ENCODE measurements around the gene KCNQ1OT1.

KCNQ1OT1 gene

DNA sequence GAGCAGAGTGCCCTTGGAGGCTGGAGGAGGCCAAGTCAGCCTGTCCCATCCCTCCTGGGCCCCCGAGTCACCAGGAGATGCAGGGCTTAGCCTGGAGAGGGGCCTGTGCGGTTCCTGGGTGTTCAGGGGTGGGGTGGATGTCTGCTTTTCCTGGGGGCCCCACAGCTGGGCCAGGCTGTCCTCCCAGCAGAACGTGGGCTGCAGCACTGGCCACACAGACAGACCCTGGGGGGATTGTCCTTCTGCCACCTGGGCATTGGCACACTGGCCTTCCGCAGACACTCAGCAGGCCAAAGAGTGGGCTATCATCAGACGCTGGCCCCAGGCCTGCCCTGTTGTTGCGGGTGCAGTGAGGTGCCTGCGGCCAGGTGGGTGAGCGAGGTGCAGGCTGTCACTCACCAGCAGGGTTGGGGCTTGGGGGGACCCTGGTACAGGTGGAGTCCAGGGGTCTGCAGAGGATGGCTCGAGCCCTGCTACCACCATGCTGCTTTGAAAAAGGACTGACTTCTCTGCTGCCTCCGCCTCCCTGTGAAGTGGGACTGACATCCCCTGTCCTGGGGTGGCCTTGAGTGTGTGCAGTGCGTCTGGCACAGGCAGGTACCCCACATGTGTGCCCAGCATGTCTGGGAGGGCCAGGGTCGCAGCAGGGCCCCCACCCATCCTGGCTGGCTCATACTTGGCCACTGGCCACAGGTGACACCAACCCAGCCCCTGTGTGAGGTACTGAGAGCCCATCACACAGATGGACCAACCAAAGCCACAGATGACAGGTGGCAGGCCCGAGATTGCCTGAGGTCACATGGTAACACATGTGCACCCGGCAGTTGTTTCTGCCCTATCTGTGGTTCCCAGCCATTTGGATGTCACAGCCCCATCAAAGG lies 39.0 kb upstream of the KCNQ1OT1 start:
- no CpG with 5 or more reads among the region's 14 CpGs for WGBS (ENCODE audit: extremely low coverage, insufficient coverage, low lambda C conversion rate)
- no peak overlapping the region for H4K8ac ChIP-seq (ENCODE audit: low read depth, low read length)
- no peak overlapping the region for H2BK15ac ChIP-seq (replicated peaks; ENCODE audit: low read depth)
- no peaks in the 10 kb centered on the region for H3K27me3 ChIP-seq (ENCODE audit: insufficient read depth, low read length, poor library complexity)
- H3K56ac ChIP-seq (ENCODE audit: low read length) = no peak overlapping the region
- H3K27ac ChIP-seq (ENCODE audit: low read depth, low read length) = no peak overlapping the region
- no peak overlapping the region for H3K18ac ChIP-seq (ENCODE audit: low read length)
- no peaks in the 10 kb centered on the region for H3K4me1 ChIP-seq (ENCODE audit: control insufficient read depth, low read depth, low read length)
- no peak overlapping the region for H2BK120ac ChIP-seq (ENCODE audit: low read depth, low read length)
- no peaks in the 10 kb centered on the region for H3K36me3 ChIP-seq (ENCODE audit: control insufficient read depth, insufficient read depth, low read length)
- no peak overlapping the region for H3K4me3 ChIP-seq (ENCODE audit: low read length)
- H3K79me2 ChIP-seq (ENCODE audit: control insufficient read depth, insufficient read depth, low read length) = no peaks in the 10 kb centered on the region
- no peak overlapping the region for H4K5ac ChIP-seq (ENCODE audit: low read length)
- no peak overlapping the region for H2AK5ac ChIP-seq (ENCODE audit: low read length)
- no peak overlapping the region for H3K9ac ChIP-seq (ENCODE audit: low read length)
- H2BK5ac ChIP-seq (ENCODE audit: low read length) = no peak overlapping the region
- H3K79me1 ChIP-seq (ENCODE audit: low read length) = no peaks in the 10 kb centered on the region
- H3K23ac ChIP-seq (ENCODE audit: low read length) = no peak overlapping the region
- H3K4ac ChIP-seq (ENCODE audit: low read depth, low read length) = no peak overlapping the region
- H3K4me2 ChIP-seq (ENCODE audit: low read length) = no peak overlapping the region
- DNase-seq = no peak

GRCh38 chr11:2737866-2738265 lies 38.1 kb upstream of the KCNQ1OT1 start:
- H3K79me1 ChIP-seq (ENCODE audit: low read length) = no peaks in the 10 kb centered on the region
- no peak overlapping the region for H4K5ac ChIP-seq (ENCODE audit: low read length)
- no peaks in the 10 kb centered on the region for H3K27me3 ChIP-seq (ENCODE audit: insufficient read depth, low read length, poor library complexity)
- no peak overlapping the region for H3K56ac ChIP-seq (ENCODE audit: low read length)
- no CpG with 5 or more reads among the region's 5 CpGs for WGBS (ENCODE audit: extremely low coverage, insufficient coverage, low lambda C conversion rate)
- no peak overlapping the region for H3K27ac ChIP-seq (ENCODE audit: low read depth, low read length)
- no peak overlapping the region for H3K9ac ChIP-seq (ENCODE audit: low read length)
- no peak overlapping the region for H4K8ac ChIP-seq (ENCODE audit: low read depth, low read length)
- H2BK120ac ChIP-seq (ENCODE audit: low read depth, low read length) = no peak overlapping the region
- H2AK5ac ChIP-seq (ENCODE audit: low read length) = no peak overlapping the region
- H3K4me2 ChIP-seq (ENCODE audit: low read length) = no peak overlapping the region
- no peaks in the 10 kb centered on the region for H3K36me3 ChIP-seq (ENCODE audit: control insufficient read depth, insufficient read depth, low read length)
- no peaks in the 10 kb centered on the region for H3K4me1 ChIP-seq (ENCODE audit: control insufficient read depth, low read depth, low read length)
- H3K4me3 ChIP-seq (ENCODE audit: low read length) = no peak overlapping the region
- H3K23ac ChIP-seq (ENCODE audit: low read length) = no peak overlapping the region
- H2BK5ac ChIP-seq (ENCODE audit: low read length) = no peak overlapping the region
- DNase-seq = no peak
- H2BK15ac ChIP-seq (replicated peaks; ENCODE audit: low read depth) = no peak overlapping the region
- no peaks in the 10 kb centered on the region for H3K79me2 ChIP-seq (ENCODE audit: control insufficient read depth, insufficient read depth, low read length)
- no peak overlapping the region for H3K4ac ChIP-seq (ENCODE audit: low read depth, low read length)
- no peak overlapping the region for H3K18ac ChIP-seq (ENCODE audit: low read length)

- no peak overlapping the region for H3K4me2 ChIP-seq (ENCODE audit: low read length)
- H2BK120ac ChIP-seq (ENCODE audit: low read depth, low read length) = no peak overlapping the region
- no peak overlapping the region for H4K8ac ChIP-seq (ENCODE audit: low read depth, low read length)
- WGBS (ENCODE audit: extremely low coverage, insufficient coverage, low lambda C conversion rate) = no CpG with 5 or more reads among the region's 7 CpGs
- H3K23ac ChIP-seq (ENCODE audit: low read length) = no peak overlapping the region
- H3K4ac ChIP-seq (ENCODE audit: low read depth, low read length) = no peak overlapping the region
- H2BK5ac ChIP-seq (ENCODE audit: low read length) = no peak overlapping the region
- no peak for DNase-seq
- H3K56ac ChIP-seq (ENCODE audit: low read length) = no peak overlapping the region
- no peaks in the 10 kb centered on the region for H3K4me1 ChIP-seq (ENCODE audit: control insufficient read depth, low read depth, low read length)
- no peak overlapping the region for H3K4me3 ChIP-seq (ENCODE audit: low read length)
- no peaks in the 10 kb centered on the region for H3K36me3 ChIP-seq (ENCODE audit: control insufficient read depth, insufficient read depth, low read length)
- no peak overlapping the region for H3K9ac ChIP-seq (ENCODE audit: low read length)
- no peaks in the 10 kb centered on the region for H3K27me3 ChIP-seq (ENCODE audit: insufficient read depth, low read length, poor library complexity)
- H3K79me2 ChIP-seq (ENCODE audit: control insufficient read depth, insufficient read depth, low read length) = no peaks in the 10 kb centered on the region
- no peaks in the 10 kb centered on the region for H3K79me1 ChIP-seq (ENCODE audit: low read length)
- no peak overlapping the region for H3K27ac ChIP-seq (ENCODE audit: low read depth, low read length)
- H4K5ac ChIP-seq (ENCODE audit: low read length) = no peak overlapping the region
- no peak overlapping the region for H2BK15ac ChIP-seq (replicated peaks; ENCODE audit: low read depth)
- no peak overlapping the region for H2AK5ac ChIP-seq (ENCODE audit: low read length)
- H3K18ac ChIP-seq (ENCODE audit: low read length) = no peak overlapping the region
These were observed 37.4 kb upstream of the KCNQ1OT1 start for GRCh38 chr11:2737226-2737590.

- no peak overlapping the region for H4K8ac ChIP-seq (ENCODE audit: low read depth, low read length)
- H3K4me2 ChIP-seq (ENCODE audit: low read length) = no peak overlapping the region
- no peak overlapping the region for H3K4ac ChIP-seq (ENCODE audit: low read depth, low read length)
- no peaks in the 10 kb centered on the region for H3K4me1 ChIP-seq (ENCODE audit: control insufficient read depth, low read depth, low read length)
- no peak overlapping the region for H2BK15ac ChIP-seq (replicated peaks; ENCODE audit: low read depth)
- H3K79me2 ChIP-seq (ENCODE audit: control insufficient read depth, insufficient read depth, low read length) = no peaks in the 10 kb centered on the region
- no peaks in the 10 kb centered on the region for H3K27me3 ChIP-seq (ENCODE audit: insufficient read depth, low read length, poor library complexity)
- no peak overlapping the region for H3K27ac ChIP-seq (ENCODE audit: low read depth, low read length)
- H2BK5ac ChIP-seq (ENCODE audit: low read length) = no peak overlapping the region
- H2AK5ac ChIP-seq (ENCODE audit: low read length) = no peak overlapping the region
- H3K56ac ChIP-seq (ENCODE audit: low read length) = no peak overlapping the region
- H2BK120ac ChIP-seq (ENCODE audit: low read depth, low read length) = no peak overlapping the region
- H3K9ac ChIP-seq (ENCODE audit: low read length) = no peak overlapping the region
- whole genome bisulfite sequencing (ENCODE audit: extremely low coverage, insufficient coverage, low lambda C conversion rate) = no CpG with 5 or more reads among the region's 21 CpGs
- H3K4me3 ChIP-seq (ENCODE audit: low read length) = no peak overlapping the region
- no peaks in the 10 kb centered on the region for H3K79me1 ChIP-seq (ENCODE audit: low read length)
- H3K18ac ChIP-seq (ENCODE audit: low read length) = no peak overlapping the region
- H3K36me3 ChIP-seq (ENCODE audit: control insufficient read depth, insufficient read depth, low read length) = no peaks in the 10 kb centered on the region
- no peak overlapping the region for H4K5ac ChIP-seq (ENCODE audit: low read length)
- DNase-seq = no peak
- H3K23ac ChIP-seq (ENCODE audit: low read length) = no peak overlapping the region
These were observed 36.9 kb upstream of the KCNQ1OT1 start for GRCh38 chr11:2736577-2737225.

- no peaks in the 10 kb centered on the region for H3K4me1 ChIP-seq (ENCODE audit: control insufficient read depth, low read depth, low read length)
- H3K18ac ChIP-seq (ENCODE audit: low read length) = no peak overlapping the region
- H4K5ac ChIP-seq (ENCODE audit: low read length) = no peak overlapping the region
- no peak overlapping the region for H2BK5ac ChIP-seq (ENCODE audit: low read length)
- no peak overlapping the region for H3K23ac ChIP-seq (ENCODE audit: low read length)
- H3K79me1 ChIP-seq (ENCODE audit: low read length) = no peaks in the 10 kb centered on the region
- H2AK5ac ChIP-seq (ENCODE audit: low read length) = no peak overlapping the region
- no peaks in the 10 kb centered on the region for H3K36me3 ChIP-seq (ENCODE audit: control insufficient read depth, insufficient read depth, low read length)
- no peaks in the 10 kb centered on the region for H3K27me3 ChIP-seq (ENCODE audit: insufficient read depth, low read length, poor library complexity)
- WGBS (ENCODE audit: extremely low coverage, insufficient coverage, low lambda C conversion rate) = no CpG with 5 or more reads among the region's 12 CpGs
- no peak for DNase-seq
- no peak overlapping the region for H3K4ac ChIP-seq (ENCODE audit: low read depth, low read length)
- no peak overlapping the region for H3K4me2 ChIP-seq (ENCODE audit: low read length)
- no peak overlapping the region for H3K4me3 ChIP-seq (ENCODE audit: low read length)
- no peak overlapping the region for H2BK15ac ChIP-seq (replicated peaks; ENCODE audit: low read depth)
- H2BK120ac ChIP-seq (ENCODE audit: low read depth, low read length) = no peak overlapping the region
- no peak overlapping the region for H3K56ac ChIP-seq (ENCODE audit: low read length)
- H3K79me2 ChIP-seq (ENCODE audit: control insufficient read depth, insufficient read depth, low read length) = no peaks in the 10 kb centered on the region
- H4K8ac ChIP-seq (ENCODE audit: low read depth, low read length) = no peak overlapping the region
- H3K27ac ChIP-seq (ENCODE audit: low read depth, low read length) = no peak overlapping the region
- H3K9ac ChIP-seq (ENCODE audit: low read length) = no peak overlapping the region
These were observed 35.3 kb upstream of the KCNQ1OT1 start for GRCh38 chr11:2735053-2735589.

Measured in mesendoderm (in vitro differentiated cells).